Endometrial microvascular endothelial cells (primary cell): ENCODE data around the gene RTN4RL2. TPM values are rescaled to one million over a fixed set of nuclear protein-coding genes. Genes with fewer than 3 reads are reported as not detected.

Source experiments
- in situ Hi-C: cut with HindIII; loops from 2 replicates; pipeline ENCODE4 v1.10.0; 2017; ENCODE audit warnings: low sequenced_read_pairs, low pct_unique_long_range_greater_than_20kb; ENCODE audit errors: inconsistent ontology term
- total RNA-seq: library from RNA; depleted of rRNA; stranded (reverse); fragments of >200 nt; gene quantifications from one replicate; pipeline ENCODE4 v1.2.3, GENCODE V29; 2015; ENCODE audit errors: inconsistent ontology term

Gene RTN4RL2
- total RNA-seq, 1 donor from 2014 or later, result not detected

GRCh38 chr11:57459164-57460021, 935 bp upstream of the RTN4RL2 start:
- in situ Hi-C loops, result no loop called here

GRCh38 chr11:57460758-57461749, 726 bp downstream of the RTN4RL2 start:
- in situ Hi-C loops, result no loop called here

- in situ Hi-C loops, result no loop called here
These were observed 1.6 kb downstream of the RTN4RL2 start for GRCh38 chr11:57461841-57462489.

GRCh38 chr11:57462597-57462996, 2.3 kb downstream of the RTN4RL2 start:
- in situ Hi-C loops, result no loop called here

GRCh38 chr11:57463671-57464538, 3.6 kb downstream of the RTN4RL2 start:
- in situ Hi-C loops, result no loop called here

GRCh38 chr11:57464539-57465181, 4.3 kb downstream of the RTN4RL2 start:
- in situ Hi-C loops, result no loop called here

GRCh38 chr11:57466680-57467079, 6.4 kb downstream of the RTN4RL2 start:
- in situ Hi-C loops, result no loop called here

- in situ Hi-C loops, result no loop called here
These were observed 7.3 kb downstream of the RTN4RL2 start for GRCh38 chr11:57467508-57468157.

GRCh38 chr11:57468276-57468675, 7.9 kb downstream of the RTN4RL2 start:
- in situ Hi-C loops, result no loop called here

GRCh38 chr11:57469268-57469667, 8.9 kb downstream of the RTN4RL2 start:
- in situ Hi-C loops, result no loop called here

- in situ Hi-C loops, result no loop called here
These were observed 11.2 kb downstream of the RTN4RL2 start for GRCh38 chr11:57471496-57471895.

GRCh38 chr11:57473285-57473841, 13.0 kb downstream of the RTN4RL2 start:
- in situ Hi-C loops, result no loop called here

- in situ Hi-C loops, result no loop called here
These were observed 13.9 kb downstream of the RTN4RL2 start for GRCh38 chr11:57474017-57474802.

- in situ Hi-C loops, result no loop called here
These were observed 14.4 kb downstream of the RTN4RL2 start for GRCh38 chr11:57474803-57475115.

- in situ Hi-C loops, result no loop called here
These were observed 14.9 kb downstream of the RTN4RL2 start for GRCh38 chr11:57475191-57475590.

- in situ Hi-C loops, result no loop called here
These were observed 15.3 kb downstream of the RTN4RL2 start for GRCh38 chr11:57475671-57476046.
